Activated T-cell treated with anti-CD3 and anti-CD28 coated beads, Interleukin-2, amount 50 U/mL, for 48 hours (primary cell): Measurements from ENCODE around the gene MTOR.
A peak's percentile ranks its signal among the peaks of the same experiment; 100 is the strongest.
"Not testable (repeated sequence)": the region's sequence is repeated elsewhere in the genome, so short reads cannot be mapped to it uniquely, and the experiment has no call there.

Experiments
- DNase-seq, 2 experiments: peaks; one replicate each; pipeline ENCODE4 v3.0.0-alpha.2; 2020

The MTOR gene

GRCh38 chr1:11262171-11263049, at the start of gene MTOR:
MTOR (minus strand) TSS chr1:11262551; CDS start chr1:11259409, 3,142 bp downstream.
- DNase-seq = peak; percentile 97

DNA sequence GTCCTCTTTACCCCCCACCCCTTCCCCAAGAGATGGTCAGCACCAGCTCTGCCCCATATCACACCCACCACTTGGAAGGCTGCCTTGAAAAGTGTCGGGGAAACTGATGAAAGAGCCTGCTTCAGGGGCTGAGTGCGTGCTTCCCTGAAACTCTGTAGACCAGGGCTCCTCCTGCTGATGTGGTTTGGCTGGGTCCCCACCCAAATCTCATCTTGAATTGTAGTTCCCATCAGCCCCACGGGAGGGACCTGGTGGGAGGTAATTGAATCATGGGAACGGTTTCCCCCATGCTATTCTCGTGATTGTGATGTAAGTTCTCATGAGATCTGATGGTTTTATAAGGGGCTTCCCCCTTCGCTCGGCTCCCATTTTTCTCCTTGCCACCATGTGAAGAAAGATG, 47.0 kb upstream of the MTOR start:
- no peak for DNase-seq

DNA sequence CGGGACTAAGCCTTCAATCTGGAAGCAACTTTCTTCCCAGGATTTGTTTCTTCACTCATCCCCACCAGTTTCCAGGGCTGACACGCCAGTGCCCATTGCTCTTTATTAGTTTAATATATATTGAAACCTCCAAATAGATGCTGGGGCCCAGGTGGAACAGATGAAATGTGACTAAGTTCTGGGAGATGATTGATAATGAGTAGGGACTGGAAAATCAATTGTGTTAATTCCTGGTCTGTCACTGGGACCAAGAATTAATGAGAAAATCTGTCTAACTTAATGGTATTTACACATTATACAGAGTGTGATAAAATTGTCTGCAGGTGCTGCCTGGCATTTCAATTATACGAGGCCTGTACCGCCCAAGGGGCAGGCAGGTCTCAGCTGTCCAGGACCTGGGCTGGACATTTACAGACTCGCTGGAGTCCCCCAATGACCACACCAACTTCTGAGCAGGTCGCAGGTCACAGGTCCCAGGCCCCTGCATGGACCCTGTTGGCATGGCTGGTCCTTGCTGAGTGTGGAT, 46.4 kb upstream of the MTOR start:
- DNase-seq = no peak

GRCh38 chr1:11307852-11308251, 45.5 kb upstream of the MTOR start:
- no peak for DNase-seq

DNA sequence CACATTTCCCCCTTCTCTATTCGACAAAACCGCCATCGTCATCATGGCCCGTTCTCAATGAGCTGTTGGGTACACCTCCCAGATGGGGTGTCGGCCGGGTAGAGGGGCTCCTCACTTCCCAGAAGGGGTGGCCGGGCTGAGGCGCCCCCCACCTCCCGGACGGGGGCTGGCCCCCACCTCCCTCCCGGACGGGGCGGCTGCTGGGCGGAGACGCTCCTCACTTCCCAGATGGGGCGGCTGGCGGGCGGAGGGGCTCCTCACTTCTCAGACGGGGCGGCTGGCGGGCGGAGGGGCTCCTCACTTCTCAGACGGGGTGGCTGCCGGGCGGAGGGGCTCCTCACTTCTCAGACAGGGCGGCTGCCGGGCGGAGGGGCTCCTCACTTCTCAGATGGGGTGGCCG, 43.2 kb upstream of the MTOR start:
- not testable (repeated sequence) for DNase-seq

GRCh38 chr1:11302366-11302765, 40.0 kb upstream of the MTOR start:
- DNase-seq = no peak

GRCh38 chr1:11301601-11302000, 39.2 kb upstream of the MTOR start:
- no peak for DNase-seq

GRCh38 chr1:11299225-11299574, 36.8 kb upstream of the MTOR start:
- DNase-seq = no peak

DNA sequence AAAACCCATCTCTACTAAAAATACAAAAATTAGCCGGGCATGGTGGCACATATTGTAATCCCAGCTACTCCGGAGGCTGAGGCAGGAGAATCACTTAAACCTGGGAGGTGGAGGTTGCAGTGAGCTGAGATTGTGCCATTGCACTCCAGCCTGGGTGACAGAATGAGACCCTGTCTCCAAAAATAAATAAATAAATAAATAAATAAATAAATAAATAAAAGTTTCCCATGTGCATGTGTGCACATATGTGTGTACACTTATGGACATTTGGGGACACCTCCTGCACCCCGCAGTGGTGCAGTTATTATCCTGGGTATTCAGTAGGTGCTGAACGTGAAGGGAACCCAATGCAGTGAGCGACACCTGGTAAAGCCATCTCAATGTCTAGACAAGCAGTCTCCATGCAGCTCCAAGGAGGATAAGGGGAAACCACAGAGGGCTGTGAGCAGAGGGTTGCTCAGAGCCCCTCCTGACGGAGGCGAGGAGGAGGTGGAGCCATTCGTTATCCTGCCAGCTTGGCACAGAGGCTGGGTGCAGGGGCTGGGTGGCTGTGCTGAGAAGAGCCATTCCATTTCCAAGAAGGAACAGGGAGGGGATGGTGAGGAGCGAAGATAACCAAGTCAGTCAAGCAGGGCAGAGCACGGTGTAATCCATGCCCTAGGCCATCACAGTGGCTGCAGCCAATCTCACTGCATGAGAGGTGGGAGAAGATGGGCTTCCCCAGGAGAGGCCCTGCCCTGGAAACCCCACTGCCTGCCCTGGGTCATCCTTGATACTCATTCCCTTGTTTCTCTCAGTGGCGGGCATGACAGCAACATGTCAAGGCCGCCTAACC, 36.3 kb upstream of the MTOR start:
- no peak for DNase-seq

DNA sequence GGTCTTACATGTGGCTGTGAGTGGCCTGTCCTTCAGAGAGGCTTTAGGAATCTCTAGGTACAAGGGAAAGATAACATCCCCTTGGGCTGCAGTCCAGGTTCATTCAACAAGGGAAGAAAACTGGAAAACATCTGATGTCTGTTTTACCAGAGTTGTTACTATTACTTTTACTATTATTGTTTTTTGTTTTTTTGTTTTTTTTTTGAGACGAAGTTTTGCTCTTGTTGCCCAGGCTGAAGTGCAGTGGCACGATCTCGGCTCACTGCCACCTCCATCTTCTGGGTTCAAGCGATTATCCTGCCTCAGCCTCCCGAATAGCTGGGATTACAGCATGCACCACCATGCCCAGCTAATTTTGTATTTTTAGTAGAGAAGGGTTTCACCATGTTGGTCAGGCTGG, 35.4 kb upstream of the MTOR start:
- not testable (repeated sequence) for DNase-seq

GRCh38 chr1:11295905-11296304, 33.6 kb upstream of the MTOR start:
- no peak for DNase-seq

DNA sequence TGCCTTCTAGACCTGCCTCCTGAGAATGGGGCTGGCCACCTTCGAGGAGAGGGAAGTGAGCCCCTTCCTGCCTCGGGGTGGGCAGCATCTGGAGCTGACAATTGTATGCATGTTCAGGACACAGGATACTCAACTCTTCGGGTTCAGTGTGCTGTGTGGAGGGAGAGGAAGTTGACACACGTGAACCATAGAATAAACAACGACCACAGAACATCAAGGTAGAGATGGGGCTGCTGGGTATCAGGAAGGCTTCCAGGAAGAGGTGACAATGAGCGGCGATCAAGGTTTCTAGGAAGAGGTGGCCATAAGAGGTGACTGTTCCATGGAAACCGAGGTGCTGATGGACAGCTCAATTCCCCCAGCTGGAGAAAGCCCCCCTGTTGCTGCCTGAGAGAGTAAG, 32.6 kb upstream of the MTOR start:
- no peak for DNase-seq

GRCh38 chr1:11293856-11294255, 31.5 kb upstream of the MTOR start:
- no peak for DNase-seq

DNA sequence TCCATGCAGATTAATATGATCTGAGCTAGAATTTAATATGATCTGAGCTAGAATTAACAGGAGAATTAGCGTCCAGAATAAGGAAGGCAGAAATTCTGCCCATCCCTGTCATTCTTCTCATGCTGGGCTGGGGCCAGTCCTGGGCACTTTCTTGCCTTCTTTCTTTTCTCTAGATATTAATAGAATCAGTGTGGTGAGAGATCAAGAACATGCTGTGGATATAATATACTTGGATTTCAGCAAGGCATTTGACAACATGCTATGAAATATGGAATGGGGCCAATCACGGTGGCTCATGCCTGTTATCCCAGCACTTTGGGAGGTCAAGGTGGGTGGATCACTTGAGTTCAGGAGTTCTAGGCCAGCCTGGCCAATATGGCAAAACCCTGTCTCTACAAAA, 28.7 kb upstream of the MTOR start:
- DNase-seq = no peak

DNA sequence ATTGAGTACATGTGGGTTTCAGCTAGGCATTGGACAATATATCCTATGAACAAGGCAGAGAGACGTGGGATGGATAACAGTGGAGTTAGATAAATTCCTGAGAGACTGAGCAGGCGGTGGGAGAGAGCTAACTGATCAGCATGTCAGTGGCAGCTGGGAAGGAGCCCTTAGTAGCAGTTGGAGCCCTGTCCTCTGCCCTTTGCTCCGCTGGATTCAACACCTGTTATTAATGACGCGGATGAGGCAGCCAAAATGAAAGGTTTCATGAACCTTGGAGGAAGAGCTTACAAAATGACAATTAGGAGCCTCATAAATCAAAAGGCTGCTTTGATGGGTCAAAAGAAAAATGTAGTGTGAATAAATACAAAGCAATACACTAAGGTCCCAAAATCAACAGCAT, 26.7 kb upstream of the MTOR start:
- no peak for DNase-seq

GRCh38 chr1:11286735-11287410, 24.5 kb upstream of the MTOR start:
- no peak for DNase-seq

DNA sequence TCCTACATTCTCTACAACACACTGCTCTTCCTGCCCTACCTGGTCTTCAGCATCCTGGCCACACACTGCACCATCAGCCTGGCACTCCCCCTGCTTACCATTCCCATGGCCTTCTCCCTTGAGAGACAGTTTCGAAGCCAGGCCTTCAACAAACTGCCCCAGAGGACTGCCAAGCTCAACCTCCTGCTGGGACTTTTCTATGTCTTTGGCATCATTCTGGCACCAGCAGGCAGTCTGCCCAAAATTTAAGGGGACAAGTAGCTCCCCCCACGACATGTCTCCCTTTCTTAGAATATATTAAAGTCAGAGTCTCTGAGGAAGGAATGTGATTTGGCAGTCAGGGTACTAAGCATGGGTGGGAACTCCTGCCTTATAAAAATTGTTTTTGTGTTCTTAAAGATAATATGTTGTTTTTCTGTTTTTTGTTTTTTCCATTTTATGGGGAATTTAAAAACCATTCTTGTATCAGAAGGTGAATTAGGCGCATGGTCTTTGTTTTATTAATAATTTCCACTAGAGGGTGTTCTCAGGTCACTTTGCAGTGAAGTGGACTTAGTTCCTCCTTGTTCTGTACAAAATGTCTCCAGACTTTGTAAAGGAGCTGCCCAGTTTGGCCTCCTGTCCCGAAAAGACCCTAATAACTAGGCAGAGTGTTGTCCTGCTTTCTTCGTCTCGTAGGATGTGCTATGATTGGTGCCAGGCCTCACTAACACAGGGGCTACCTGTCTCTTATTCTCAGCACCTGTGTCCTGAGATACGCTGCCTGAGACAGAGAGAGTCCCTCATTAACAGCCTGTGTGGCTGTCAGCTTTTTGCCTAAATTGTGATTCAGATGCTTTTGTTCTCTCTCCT, 23.8 kb upstream of the MTOR start:
- no peak for DNase-seq

DNA sequence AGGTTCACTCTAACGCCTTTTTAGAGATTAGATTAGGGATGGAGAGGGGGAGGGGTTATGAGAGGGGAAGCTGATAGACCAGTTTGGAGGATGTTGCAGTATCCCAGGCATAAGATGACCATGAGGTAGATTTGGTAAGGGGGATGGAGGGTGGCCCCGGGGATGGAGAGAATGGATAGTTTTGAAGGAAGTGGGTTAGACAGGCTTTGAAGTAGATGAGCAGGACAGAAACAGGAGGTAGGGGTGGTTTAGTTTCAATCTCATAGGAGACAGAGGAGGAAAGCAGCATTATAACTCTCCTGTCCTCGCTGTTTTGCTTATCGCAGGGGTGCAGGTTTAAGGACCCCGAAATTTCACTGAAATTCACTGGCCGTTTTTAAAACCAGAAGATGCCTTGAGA, 22.4 kb upstream of the MTOR start:
- DNase-seq = no peak

DNA sequence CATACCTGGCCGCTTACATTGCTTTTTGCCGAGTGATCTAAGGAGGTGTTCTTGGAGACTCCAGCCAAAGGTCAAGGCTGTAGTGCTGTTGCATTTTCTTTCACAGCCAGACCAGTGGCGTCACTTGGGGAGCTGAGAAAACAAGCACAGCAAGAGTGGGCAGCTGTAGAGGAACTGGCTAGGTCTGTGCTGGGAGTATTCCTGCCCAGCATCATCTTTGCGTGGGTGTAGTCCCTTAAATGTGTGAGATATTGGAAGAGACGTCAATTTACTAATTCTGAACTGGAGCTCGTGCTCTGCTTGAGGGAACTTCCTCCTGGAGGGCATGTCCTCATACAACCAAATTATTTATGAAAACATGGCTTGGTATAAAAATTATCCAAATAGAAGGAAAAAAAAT, 20.8 kb upstream of the MTOR start:
- DNase-seq = no peak

GRCh38 chr1:11281518-11282331, 19.4 kb upstream of the MTOR start:
- no peak for DNase-seq

GRCh38 chr1:11280719-11281376, 18.5 kb upstream of the MTOR start:
- DNase-seq = no peak
